ENCODE results near the gene SLCO2A1.

SLCO2A1 gene

DNA sequence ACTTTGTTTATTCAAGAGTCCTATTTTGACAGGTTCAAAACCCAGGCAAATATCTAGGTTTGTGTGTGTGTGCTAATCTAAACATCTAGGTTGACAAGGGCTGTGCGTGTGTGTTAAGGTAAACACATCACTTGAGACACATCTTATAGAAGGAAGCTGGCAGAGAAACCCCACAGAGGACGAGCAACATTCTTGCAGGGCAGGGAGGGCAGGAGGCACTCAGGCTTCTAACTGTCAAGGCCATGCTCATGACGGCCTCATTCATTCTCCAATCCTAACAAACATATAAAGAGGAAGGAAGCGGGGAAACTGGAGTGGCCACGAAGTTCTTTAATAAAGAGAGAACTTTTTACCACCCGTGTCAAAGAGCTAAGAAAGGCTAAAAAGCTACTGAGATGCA is 43.4 kb downstream of the SLCO2A1 start:
- no peak for ATAC-seq (ENCODE audit: low read depth)
- DNase-seq (ENCODE audit: low spot score), result no peak
- H3K4me3 ChIP-seq (ENCODE audit: severe bottlenecking), result no peak overlapping the region
- TF ChIP-seq, protein P1, sequence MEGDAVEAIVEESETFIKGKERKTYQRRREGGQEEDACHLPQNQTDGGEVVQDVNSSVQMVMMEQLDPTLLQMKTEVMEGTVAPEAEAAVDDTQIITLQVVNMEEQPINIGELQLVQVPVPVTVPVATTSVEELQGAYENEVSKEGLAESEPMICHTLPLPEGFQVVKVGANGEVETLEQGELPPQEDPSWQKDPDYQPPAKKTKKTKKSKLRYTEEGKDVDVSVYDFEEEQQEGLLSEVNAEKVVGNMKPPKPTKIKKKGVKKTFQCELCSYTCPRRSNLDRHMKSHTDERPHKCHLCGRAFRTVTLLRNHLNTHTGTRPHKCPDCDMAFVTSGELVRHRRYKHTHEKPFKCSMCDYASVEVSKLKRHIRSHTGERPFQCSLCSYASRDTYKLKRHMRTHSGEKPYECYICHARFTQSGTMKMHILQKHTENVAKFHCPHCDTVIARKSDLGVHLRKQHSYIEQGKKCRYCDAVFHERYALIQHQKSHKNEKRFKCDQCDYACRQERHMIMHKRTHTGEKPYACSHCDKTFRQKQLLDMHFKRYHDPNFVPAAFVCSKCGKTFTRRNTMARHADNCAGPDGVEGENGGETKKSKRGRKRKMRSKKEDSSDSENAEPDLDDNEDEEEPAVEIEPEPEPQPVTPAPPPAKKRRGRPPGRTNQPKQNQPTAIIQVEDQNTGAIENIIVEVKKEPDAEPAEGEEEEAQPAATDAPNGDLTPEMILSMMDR (IDR thresholded peaks at IDR 0.05; ENCODE audit: poor library complexity, severe bottlenecking), result no peak
- no peaks in the 10 kb centered on the region for H3K27me3 ChIP-seq (ENCODE audit: insufficient read depth, poor library complexity, severe bottlenecking)
- peaks cover 15% of the 10 kb centered on the region for H3K4me1 ChIP-seq (ENCODE audit: insufficient read depth, poor library complexity, severe bottlenecking)
- H3K27ac ChIP-seq (ENCODE audit: poor library complexity, severe bottlenecking), result no peak overlapping the region
- H3K36me3 ChIP-seq (ENCODE audit: low read depth), result no peaks in the 10 kb centered on the region
- no peaks in the 10 kb centered on the region for H3K9me3 ChIP-seq (ENCODE audit: severe bottlenecking)

DNA sequence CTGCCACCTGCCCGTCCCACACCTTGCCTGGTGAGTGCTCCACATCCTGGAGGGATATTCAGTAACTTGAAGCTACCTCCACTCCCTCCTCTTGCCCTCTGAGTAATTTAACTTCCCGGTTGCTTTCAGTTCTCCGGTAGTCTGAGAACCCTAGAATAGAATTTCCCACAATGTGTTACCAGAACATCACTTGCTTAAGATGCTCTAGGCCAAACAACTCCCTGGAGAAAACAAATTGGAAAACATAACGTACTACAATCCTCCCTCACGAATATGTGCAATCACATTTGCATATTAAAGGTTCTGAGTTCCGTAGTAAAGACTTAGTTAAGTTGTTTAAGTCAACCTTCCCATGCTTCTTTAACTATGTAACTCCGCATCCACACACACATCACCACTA is 44.8 kb downstream of the SLCO2A1 start:
- no peak for ATAC-seq (ENCODE audit: low read depth)
- Histone ChIP-seq H3K4me1 (ENCODE audit: insufficient read depth, poor library complexity, severe bottlenecking) (peaks cover 13% of the 10 kb centered on the region), H3K27me3 (ENCODE audit: insufficient read depth, poor library complexity, severe bottlenecking) (no peaks in the 10 kb centered on the region), H3K36me3 (ENCODE audit: low read depth) (no peaks in the 10 kb centered on the region), H3K4me3 (ENCODE audit: severe bottlenecking) (no peak overlapping the region), H3K9me3 (ENCODE audit: severe bottlenecking) (no peaks in the 10 kb centered on the region), H3K27ac (ENCODE audit: poor library complexity, severe bottlenecking) (no peak overlapping the region)
- TF ChIP-seq, protein P1 (IDR thresholded peaks at IDR 0.05; ENCODE audit: poor library complexity, severe bottlenecking), result no peak
- no peak for DNase-seq (ENCODE audit: low spot score)

DNA sequence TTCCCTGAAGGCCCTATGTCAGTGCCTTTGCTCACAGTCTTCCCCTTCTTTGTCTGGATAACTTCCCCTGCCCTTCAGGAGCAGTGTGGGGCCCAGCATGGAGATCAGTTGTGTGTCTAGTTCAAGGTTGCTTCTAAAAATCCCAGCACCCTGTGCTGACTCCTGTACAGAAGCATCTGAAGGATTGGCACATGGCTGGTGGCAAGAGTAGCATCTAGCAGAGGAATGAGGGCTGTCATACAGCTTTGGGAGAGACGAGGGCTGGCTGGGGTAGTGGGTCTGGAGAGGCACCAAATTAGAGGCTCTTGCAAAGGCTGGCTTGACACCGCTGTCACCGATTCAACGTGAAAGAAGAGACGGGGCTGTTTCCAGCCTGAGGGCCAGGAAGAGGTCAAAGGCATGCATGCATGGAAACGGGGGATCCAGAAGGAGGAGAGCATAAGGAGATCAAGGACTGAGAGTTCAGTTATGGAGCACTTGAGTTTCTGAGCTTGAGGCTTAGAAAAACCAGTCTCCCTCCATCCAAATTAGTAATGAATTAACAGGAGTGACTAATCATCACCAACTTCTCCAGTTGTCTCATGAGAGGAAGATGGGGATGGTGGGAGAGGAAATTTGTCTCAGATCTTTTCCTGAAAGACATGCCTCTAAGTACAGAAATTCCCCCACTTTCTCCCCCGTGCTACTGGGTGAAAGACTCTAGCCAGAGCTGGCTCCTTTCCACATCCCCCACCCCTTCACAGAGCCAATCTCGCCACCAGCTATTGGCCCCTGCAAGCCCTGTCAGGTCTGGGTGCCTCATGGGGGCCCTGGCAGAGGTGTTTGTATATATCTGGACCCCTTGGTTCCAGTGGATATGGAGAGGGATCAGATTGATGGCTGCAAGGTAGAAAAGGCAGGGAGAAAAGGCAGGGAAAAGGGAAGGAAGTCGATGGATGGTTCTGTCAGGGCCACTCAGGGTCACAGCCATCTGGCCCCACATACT is 45.9 kb downstream of the SLCO2A1 start:
- H3K36me3 ChIP-seq (ENCODE audit: low read depth), result no peaks in the 10 kb centered on the region
- H3K27ac ChIP-seq (ENCODE audit: poor library complexity, severe bottlenecking), result no peak overlapping the region
- TF ChIP-seq, protein P1 (IDR thresholded peaks at IDR 0.05; ENCODE audit: poor library complexity, severe bottlenecking), result no peak
- H3K4me1 ChIP-seq (ENCODE audit: insufficient read depth, poor library complexity, severe bottlenecking), result peaks cover 7% of the 10 kb centered on the region
- ATAC-seq (ENCODE audit: low read depth) (no peak), DNase-seq (ENCODE audit: low spot score) (no peak)
- no peaks in the 10 kb centered on the region for H3K27me3 ChIP-seq (ENCODE audit: insufficient read depth, poor library complexity, severe bottlenecking)
- H3K4me3 ChIP-seq (ENCODE audit: severe bottlenecking), result no peak overlapping the region
- H3K9me3 ChIP-seq (ENCODE audit: severe bottlenecking), result no peaks in the 10 kb centered on the region

DNA sequence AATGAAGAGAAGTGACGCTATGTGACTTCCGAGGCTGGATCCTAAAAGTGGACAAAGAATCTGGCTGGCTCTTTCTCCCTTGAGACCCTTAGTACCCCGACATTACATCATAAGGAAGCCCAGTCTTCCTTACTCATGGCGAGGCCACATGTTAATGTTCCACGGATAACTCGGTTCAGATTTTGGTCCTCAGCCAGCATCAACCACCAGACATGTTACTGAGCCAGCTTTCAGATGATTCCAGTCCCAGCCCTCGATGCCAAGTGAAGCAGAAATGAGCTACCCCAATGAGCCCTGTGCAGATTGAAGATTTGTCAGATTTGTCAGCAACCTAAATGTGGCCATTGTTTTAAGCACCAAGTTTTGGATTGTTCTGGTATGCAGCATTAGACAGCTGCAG is 46.6 kb downstream of the SLCO2A1 start:
- Histone ChIP-seq H3K27me3 (ENCODE audit: insufficient read depth, poor library complexity, severe bottlenecking) (no peaks in the 10 kb centered on the region), H3K4me3 (ENCODE audit: severe bottlenecking) (no peak overlapping the region), H3K36me3 (ENCODE audit: low read depth) (no peaks in the 10 kb centered on the region), H3K9me3 (ENCODE audit: severe bottlenecking) (no peaks in the 10 kb centered on the region), H3K27ac (ENCODE audit: poor library complexity, severe bottlenecking) (no peak overlapping the region), H3K4me1 (ENCODE audit: insufficient read depth, poor library complexity, severe bottlenecking) (no peaks in the 10 kb centered on the region)
- DNase-seq (ENCODE audit: low spot score), result no peak
- no peak for ATAC-seq (ENCODE audit: low read depth)
- TF ChIP-seq, protein P1 (IDR thresholded peaks at IDR 0.05; ENCODE audit: poor library complexity, severe bottlenecking), result no peak

DNA sequence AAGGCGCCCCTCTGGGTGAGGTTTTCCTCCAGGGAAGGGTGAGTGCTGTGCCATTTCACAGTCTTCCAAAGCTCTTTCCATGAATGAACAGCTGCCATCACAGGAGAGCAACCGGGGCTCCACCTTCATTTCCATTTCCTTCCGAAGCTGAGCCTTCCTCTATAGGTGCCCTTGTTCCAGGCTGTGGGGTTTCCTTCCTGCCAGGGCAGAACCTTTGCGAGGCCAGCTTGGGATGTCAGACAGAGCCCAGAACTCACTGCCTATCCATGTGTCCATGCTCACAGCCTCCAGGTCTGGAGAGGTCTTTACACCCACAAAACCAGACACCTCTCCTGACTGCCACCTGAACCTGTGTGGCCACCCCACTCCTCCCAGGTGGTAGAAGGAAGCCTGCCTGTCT is 49.2 kb downstream of the SLCO2A1 start:
- Histone ChIP-seq H3K36me3 (ENCODE audit: low read depth) (no peaks in the 10 kb centered on the region), H3K27ac (ENCODE audit: poor library complexity, severe bottlenecking) (no peak overlapping the region), H3K4me1 (ENCODE audit: insufficient read depth, poor library complexity, severe bottlenecking) (no peaks in the 10 kb centered on the region), H3K9me3 (ENCODE audit: severe bottlenecking) (no peaks in the 10 kb centered on the region), H3K4me3 (ENCODE audit: severe bottlenecking) (no peak overlapping the region), H3K27me3 (ENCODE audit: insufficient read depth, poor library complexity, severe bottlenecking) (no peaks in the 10 kb centered on the region)
- DNase-seq (ENCODE audit: low spot score), result no peak
- TF ChIP-seq, protein P1 (IDR thresholded peaks at IDR 0.05; ENCODE audit: poor library complexity, severe bottlenecking), result no peak
- ATAC-seq (ENCODE audit: low read depth), result no peak

Data from RWPE2 (cell line).